ENCODE measurements around the gene FLVCR2. TPM values are rescaled to one million over a fixed set of nuclear protein-coding genes. Genes with fewer than 3 reads are reported as not detected.

Gene FLVCR2
- total and polyA plus RNA-seq, 2 of the 13 experiments (the other 11 are each of a cell fraction or from before 2014, with no cell fraction given), result 9.9 to 10.5 TPM

GRCh38 chr14:75535164-75535898 lies 43.1 kb upstream of the FLVCR2 start (continued):
- TF ChIP-seq ZMAT5 (CRISPR knock-in tag; IDR thresholded peaks at IDR 0.05; ENCODE audit: borderline replicate concordance, low read depth) (no peak), CBX5 (CRISPR knock-in tag; IDR thresholded peaks at IDR 0.05; ENCODE audit: borderline replicate concordance) (no peak), MXI1 (IDR thresholded peaks at IDR 0.05; ENCODE audit: borderline replicate concordance, low read depth, low read length) (no peak), ZNF354B (CRISPR knock-in tag; IDR thresholded peaks at IDR 0.05) (no peak), ZNF780A (CRISPR knock-in tag; IDR thresholded peaks at IDR 0.05) (no peak), ARID5B (CRISPR knock-in tag; IDR thresholded peaks at IDR 0.05) (peak; percentile 63), ZNF761 (CRISPR knock-in tag; conservative IDR thresholded peaks at IDR 0.05) (no peak), MED13 (CRISPR knock-in tag; IDR thresholded peaks at IDR 0.05) (no peak), RXRB (CRISPR knock-in tag; IDR thresholded peaks at IDR 0.05; ENCODE audit: borderline replicate concordance) (peak; percentile 49; the same call in 1 of the 2 replicates), RARA (CRISPR knock-in tag; IDR thresholded peaks at IDR 0.05) (peak; percentile 48), NPAS2 (CRISPR knock-in tag; IDR thresholded peaks at IDR 0.05; ENCODE audit: borderline replicate concordance) (no peak), TEAD3 (CRISPR knock-in tag; optimal IDR thresholded peaks at IDR 0.05; ENCODE audit: borderline replicate concordance) (no peak), FOSL2 (CRISPR knock-in tag; IDR thresholded peaks at IDR 0.05) (peak; percentile 68), ZNF251 (CRISPR knock-in tag; IDR thresholded peaks at IDR 0.05) (no peak), IRF1 (CRISPR knock-in tag; IDR thresholded peaks at IDR 0.05; ENCODE audit: low read depth) (no peak), TFAP4 (IDR thresholded peaks at IDR 0.05; ENCODE audit: borderline replicate concordance, low read depth) (no peak), ZSCAN29 (CRISPR knock-in tag; conservative IDR thresholded peaks at IDR 0.05) (no peak), MBNL3 (CRISPR knock-in tag; conservative IDR thresholded peaks at IDR 0.05) (no peak), ZNF639 (CRISPR knock-in tag; conservative IDR thresholded peaks at IDR 0.05) (no peak), STAT5B (CRISPR knock-in tag; IDR thresholded peaks at IDR 0.05) (no peak), SOX13 (IDR thresholded peaks at IDR 0.05) (no peak), SOX13 (CRISPR knock-in tag; conservative IDR thresholded peaks at IDR 0.05 in 1 of 2, IDR thresholded peaks at IDR 0.05 in 1 of 2) (no peak), NFE2L1 (CRISPR knock-in tag; IDR thresholded peaks at IDR 0.05; ENCODE audit: borderline replicate concordance) (no peak), ZNF333 (CRISPR knock-in tag; IDR thresholded peaks at IDR 0.05; ENCODE audit: borderline replicate concordance) (no peak), POLR2A (IDR thresholded peaks at IDR 0.05; ENCODE audit: insufficient read depth in 1 of 2, low read depth in 2 of 2, low read length in 2 of 2) (no peak)

Measured in HepG2 (cell line).